Amygdala (tissue), 56 donors: ENCODE results near the gene SMARCA2.

ENCODE experiments used
- DNase-seq, 56 donors: peaks; one replicate each; lab custom pipeline; 2025; lab: John Stamatoyannopoulos, UW

The SMARCA2 gene

GRCh38 chr9:2039294-2040180 is 24.4 kb downstream of the SMARCA2 start:
- DNase-seq, result peak in 1 of 56 donors; percentile 18

GRCh38 chr9:2040828-2041227 is 25.7 kb downstream of the SMARCA2 start:
- no peak for DNase-seq

- no peak for DNase-seq
Observed at GRCh38 chr9:2041736-2042135, 26.6 kb downstream of the SMARCA2 start.

- DNase-seq, result no peak
Observed at GRCh38 chr9:2043243-2043642, 28.1 kb downstream of the SMARCA2 start.

GRCh38 chr9:2043881-2044462 is 28.8 kb downstream of the SMARCA2 start:
- no peak for DNase-seq

GRCh38 chr9:2047144-2047671 is 32.1 kb downstream of the SMARCA2 start:
- no peak for DNase-seq

- DNase-seq, result no peak
Observed at GRCh38 chr9:2047916-2048315, 32.8 kb downstream of the SMARCA2 start.

- no peak for DNase-seq
Observed at GRCh38 chr9:2050236-2050635, 35.1 kb downstream of the SMARCA2 start.

GRCh38 chr9:2053883-2054845 is 39.0 kb downstream of the SMARCA2 start:
- peak in 45 of 56 donors; percentile 2 to 80 (median 32) for DNase-seq

GRCh38 chr9:2055203-2055658 is 40.1 kb downstream of the SMARCA2 start:
- DNase-seq, result no peak

GRCh38 chr9:2059274-2059929 is 44.3 kb downstream of the SMARCA2 start:
- DNase-seq, result no peak

- DNase-seq, result no peak
Observed at GRCh38 chr9:2060424-2060823, 45.3 kb downstream of the SMARCA2 start.

- DNase-seq, result no peak
Observed at GRCh38 chr9:2065704-2066103, 50.6 kb downstream of the SMARCA2 start.

GRCh38 chr9:2066312-2067273 is 51.4 kb downstream of the SMARCA2 start:
- no peak for DNase-seq

- DNase-seq, result no peak
Observed at GRCh38 chr9:2072752-2073405, 57.7 kb downstream of the SMARCA2 start.

- no peak for DNase-seq
Observed at GRCh38 chr9:2082772-2083171, 67.6 kb downstream of the SMARCA2 start.

- peak in 4 of 56 donors; percentile 4 to 12 (median 7) for DNase-seq
Observed at GRCh38 chr9:2083479-2083878, 68.3 kb downstream of the SMARCA2 start.

- DNase-seq, result no peak
Observed at GRCh38 chr9:2085716-2086115, 70.6 kb downstream of the SMARCA2 start.
